ENCODE data around the gene ULK4. TPM values are rescaled to one million over a fixed set of nuclear protein-coding genes. Genes with fewer than 3 reads are reported as not detected.

The ULK4 gene
- total RNA-seq, 1 experiment from 2014 or later = 14.3 TPM

DNA sequence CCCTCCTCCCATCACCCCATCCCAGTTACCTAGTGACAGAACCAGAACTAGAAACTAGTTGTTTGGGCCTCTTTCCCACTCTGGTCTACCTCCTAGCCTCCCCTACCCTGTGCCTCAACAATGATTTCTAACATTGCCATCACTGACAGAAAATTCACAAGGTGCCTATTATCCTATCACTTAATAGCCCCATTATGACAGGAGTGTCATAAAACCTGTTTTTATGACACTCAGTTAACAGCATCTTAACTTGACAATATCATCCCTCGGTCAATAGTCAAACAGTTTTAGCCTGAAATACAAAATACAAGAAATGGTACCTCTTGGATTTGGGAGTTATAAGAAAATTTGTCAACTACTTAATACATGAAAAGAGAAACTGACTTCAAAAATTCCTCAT, 46.5 kb downstream of the ULK4 start:
- TSS peak; percentile 50 for BruUV-seq (replicated peaks)
- DNase-seq (ENCODE audit: low read depth, low spot score) (no peak), ATAC-seq (no peak)
- POLR2A ChIA-PET = interaction anchor here (0.5 kb wide), 1 partner anchor 193 kb away, joined by 3 read pairs; no protein-coding TSS in a partner anchor
- intact Hi-C loops (cut with micrococcal nuclease; ENCODE audit: unreplicated experiment) (no loop called here), in situ Hi-C loops (cut with HindIII; ENCODE audit: low pct_unique_long_range_greater_than_20kb, low sequenced_read_pairs) (no loop called here)
- Histone ChIP-seq H3K27ac (ENCODE audit: low read length) (no peak overlapping the region), H3K27me3 (ENCODE audit: control insufficient read depth, insufficient read depth, low read length) (no peaks in the 10 kb centered on the region), H3K36me3 (ENCODE audit: control insufficient read depth, insufficient read depth, low read length) (no peaks in the 10 kb centered on the region), H3K4me3 (ENCODE audit: low read depth in 2 of 2, low read length in 2 of 2) (no peak overlapping the region), H3K4me1 (ENCODE audit: control insufficient read depth, insufficient read depth, low read length) (no peaks in the 10 kb centered on the region), H3K9me3 (ENCODE audit: control insufficient read depth, insufficient read depth, low read depth, low read length) (no peaks in the 10 kb centered on the region)
- CTCF ChIA-PET = no interaction called here
- TF ChIP-seq, protein P1, sequence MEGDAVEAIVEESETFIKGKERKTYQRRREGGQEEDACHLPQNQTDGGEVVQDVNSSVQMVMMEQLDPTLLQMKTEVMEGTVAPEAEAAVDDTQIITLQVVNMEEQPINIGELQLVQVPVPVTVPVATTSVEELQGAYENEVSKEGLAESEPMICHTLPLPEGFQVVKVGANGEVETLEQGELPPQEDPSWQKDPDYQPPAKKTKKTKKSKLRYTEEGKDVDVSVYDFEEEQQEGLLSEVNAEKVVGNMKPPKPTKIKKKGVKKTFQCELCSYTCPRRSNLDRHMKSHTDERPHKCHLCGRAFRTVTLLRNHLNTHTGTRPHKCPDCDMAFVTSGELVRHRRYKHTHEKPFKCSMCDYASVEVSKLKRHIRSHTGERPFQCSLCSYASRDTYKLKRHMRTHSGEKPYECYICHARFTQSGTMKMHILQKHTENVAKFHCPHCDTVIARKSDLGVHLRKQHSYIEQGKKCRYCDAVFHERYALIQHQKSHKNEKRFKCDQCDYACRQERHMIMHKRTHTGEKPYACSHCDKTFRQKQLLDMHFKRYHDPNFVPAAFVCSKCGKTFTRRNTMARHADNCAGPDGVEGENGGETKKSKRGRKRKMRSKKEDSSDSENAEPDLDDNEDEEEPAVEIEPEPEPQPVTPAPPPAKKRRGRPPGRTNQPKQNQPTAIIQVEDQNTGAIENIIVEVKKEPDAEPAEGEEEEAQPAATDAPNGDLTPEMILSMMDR (IDR thresholded peaks at IDR 0.05) = no peak
- TF ChIP-seq TCF7L2 (IDR thresholded peaks at IDR 0.05; ENCODE audit: low read depth, low read length) (no peak), POLR2AphosphoS5 (IDR thresholded peaks at IDR 0.05; ENCODE audit: low read depth, low read length) (no peak), SIN3A (IDR thresholded peaks at IDR 0.05; ENCODE audit: borderline replicate concordance, insufficient read depth, low read depth, low read length) (no peak)

DNA sequence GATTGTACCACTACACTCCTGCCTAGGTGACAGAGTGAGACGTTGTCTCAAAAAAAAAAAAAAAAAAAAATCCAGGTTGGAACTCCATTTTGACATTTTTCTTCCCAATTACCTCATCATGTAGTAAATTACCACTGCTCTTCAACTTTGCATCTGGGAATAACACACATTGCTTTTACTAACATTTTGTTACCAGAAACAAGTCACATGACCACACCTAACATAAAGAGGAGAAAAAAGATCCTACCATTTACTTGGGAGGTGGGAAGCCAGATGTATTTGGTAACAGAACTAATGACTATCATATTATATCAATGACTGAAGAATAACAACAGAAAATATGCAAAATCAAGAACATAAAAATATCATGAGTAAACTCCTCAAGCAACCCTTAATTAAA, 49.6 kb downstream of the ULK4 start:
- intact Hi-C loops (cut with micrococcal nuclease; ENCODE audit: unreplicated experiment) = no loop called here

More for the DNA sequence above, 49.6 kb downstream of the ULK4 start:
- CTCF ChIA-PET = no interaction called here
- POLR2A ChIA-PET = no interaction called here
- no peak for ATAC-seq
- H3K4me3 ChIP-seq (ENCODE audit: low read depth in 2 of 2, low read length in 2 of 2) = no peak overlapping the region
- no peaks in the 10 kb centered on the region for H3K4me1 ChIP-seq (ENCODE audit: control insufficient read depth, insufficient read depth, low read length)
- BruUV-seq (replicated peaks) = no TSS peak
- no peak overlapping the region for H3K27ac ChIP-seq (ENCODE audit: low read length)
- in situ Hi-C loops (cut with HindIII; ENCODE audit: low pct_unique_long_range_greater_than_20kb, low sequenced_read_pairs) = no loop called here
- H3K36me3 ChIP-seq (ENCODE audit: control insufficient read depth, insufficient read depth, low read length) = no peaks in the 10 kb centered on the region
- H3K27me3 ChIP-seq (ENCODE audit: control insufficient read depth, insufficient read depth, low read length) = no peaks in the 10 kb centered on the region
- TF ChIP-seq, protein P2, sequence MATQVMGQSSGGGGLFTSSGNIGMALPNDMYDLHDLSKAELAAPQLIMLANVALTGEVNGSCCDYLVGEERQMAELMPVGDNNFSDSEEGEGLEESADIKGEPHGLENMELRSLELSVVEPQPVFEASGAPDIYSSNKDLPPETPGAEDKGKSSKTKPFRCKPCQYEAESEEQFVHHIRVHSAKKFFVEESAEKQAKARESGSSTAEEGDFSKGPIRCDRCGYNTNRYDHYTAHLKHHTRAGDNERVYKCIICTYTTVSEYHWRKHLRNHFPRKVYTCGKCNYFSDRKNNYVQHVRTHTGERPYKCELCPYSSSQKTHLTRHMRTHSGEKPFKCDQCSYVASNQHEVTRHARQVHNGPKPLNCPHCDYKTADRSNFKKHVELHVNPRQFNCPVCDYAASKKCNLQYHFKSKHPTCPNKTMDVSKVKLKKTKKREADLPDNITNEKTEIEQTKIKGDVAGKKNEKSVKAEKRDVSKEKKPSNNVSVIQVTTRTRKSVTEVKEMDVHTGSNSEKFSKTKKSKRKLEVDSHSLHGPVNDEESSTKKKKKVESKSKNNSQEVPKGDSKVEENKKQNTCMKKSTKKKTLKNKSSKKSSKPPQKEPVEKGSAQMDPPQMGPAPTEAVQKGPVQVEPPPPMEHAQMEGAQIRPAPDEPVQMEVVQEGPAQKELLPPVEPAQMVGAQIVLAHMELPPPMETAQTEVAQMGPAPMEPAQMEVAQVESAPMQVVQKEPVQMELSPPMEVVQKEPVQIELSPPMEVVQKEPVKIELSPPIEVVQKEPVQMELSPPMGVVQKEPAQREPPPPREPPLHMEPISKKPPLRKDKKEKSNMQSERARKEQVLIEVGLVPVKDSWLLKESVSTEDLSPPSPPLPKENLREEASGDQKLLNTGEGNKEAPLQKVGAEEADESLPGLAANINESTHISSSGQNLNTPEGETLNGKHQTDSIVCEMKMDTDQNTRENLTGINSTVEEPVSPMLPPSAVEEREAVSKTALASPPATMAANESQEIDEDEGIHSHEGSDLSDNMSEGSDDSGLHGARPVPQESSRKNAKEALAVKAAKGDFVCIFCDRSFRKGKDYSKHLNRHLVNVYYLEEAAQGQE (IDR thresholded peaks at IDR 0.05; ENCODE audit: insufficient read depth in 1 of 2, low read depth in 2 of 2, low read length in 1 of 2) = no peak
- TF ChIP-seq TCF7L2 (IDR thresholded peaks at IDR 0.05; ENCODE audit: low read depth, low read length) (no peak), POLR2AphosphoS5 (IDR thresholded peaks at IDR 0.05; ENCODE audit: low read depth, low read length) (no peak), SIN3A (IDR thresholded peaks at IDR 0.05; ENCODE audit: borderline replicate concordance, insufficient read depth, low read depth, low read length) (no peak)
- TF ChIP-seq, protein P1 (IDR thresholded peaks at IDR 0.05) = no peak
- DNase-seq (ENCODE audit: low read depth, low spot score) = no peak
- no peaks in the 10 kb centered on the region for H3K9me3 ChIP-seq (ENCODE audit: control insufficient read depth, insufficient read depth, low read depth, low read length)
